HG02623 (cell line): ENCODE data around the gene TMEM63A.
"Not testable (repeated sequence)": the region's sequence is repeated elsewhere in the genome, so short reads cannot be mapped to it uniquely, and the experiment has no call there.

Experiments used
- ATAC-seq: cut with Tn5 transposase; IDR thresholded peaks from one replicate; pipeline ENCODE4 v1.9.1; 2021; ENCODE audit warnings: moderate library complexity; ENCODE audit not compliant: unreplicated experiment

Gene TMEM63A

DNA sequence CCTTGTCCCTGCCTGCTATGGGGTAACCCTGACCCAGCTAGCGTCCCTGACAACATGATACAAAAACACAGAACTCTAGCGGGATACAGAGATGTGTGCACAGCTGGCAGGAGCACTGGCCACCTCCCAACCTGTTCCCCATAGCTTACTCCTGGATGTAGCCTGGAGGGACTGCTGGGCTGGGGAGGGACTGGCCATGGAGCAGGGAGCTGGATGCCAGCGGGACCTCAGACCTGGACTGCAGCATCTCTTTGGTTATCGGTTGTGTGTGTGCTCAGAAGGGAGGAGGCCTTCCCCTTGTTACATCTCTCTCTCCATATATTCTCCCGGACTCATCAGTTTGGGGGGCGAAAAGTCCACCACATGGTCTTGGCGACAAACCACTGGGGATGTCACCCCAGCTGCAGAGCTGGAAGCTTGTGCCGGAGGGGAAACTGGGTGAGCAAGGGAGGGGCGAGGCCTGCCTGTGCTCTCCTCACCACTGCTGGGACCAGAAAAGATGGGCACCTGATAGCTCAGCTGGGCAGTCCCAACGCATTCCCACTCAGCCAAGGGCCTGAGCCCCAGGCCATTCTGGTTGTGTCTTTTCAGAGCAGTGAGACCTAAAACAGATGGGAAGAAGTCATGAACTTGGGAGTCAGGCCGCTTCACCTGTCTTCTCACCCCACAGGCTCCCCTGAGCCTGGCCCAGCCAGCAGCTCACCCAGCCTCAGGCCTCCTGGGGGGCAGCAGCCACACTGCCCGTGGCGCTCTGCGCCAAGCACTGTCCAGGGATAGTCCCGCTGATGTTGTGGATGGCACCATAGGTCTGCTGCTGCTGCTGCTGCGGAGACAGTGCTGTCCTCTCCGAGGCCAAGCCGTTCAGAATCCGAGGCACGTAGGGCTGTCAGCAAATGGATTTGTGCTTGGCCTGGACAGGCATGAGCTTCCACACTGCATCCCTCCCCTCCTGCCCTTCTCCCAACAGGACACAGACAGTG lies 35.6 kb downstream of the TMEM63A start:
- ATAC-seq, result no peak

DNA sequence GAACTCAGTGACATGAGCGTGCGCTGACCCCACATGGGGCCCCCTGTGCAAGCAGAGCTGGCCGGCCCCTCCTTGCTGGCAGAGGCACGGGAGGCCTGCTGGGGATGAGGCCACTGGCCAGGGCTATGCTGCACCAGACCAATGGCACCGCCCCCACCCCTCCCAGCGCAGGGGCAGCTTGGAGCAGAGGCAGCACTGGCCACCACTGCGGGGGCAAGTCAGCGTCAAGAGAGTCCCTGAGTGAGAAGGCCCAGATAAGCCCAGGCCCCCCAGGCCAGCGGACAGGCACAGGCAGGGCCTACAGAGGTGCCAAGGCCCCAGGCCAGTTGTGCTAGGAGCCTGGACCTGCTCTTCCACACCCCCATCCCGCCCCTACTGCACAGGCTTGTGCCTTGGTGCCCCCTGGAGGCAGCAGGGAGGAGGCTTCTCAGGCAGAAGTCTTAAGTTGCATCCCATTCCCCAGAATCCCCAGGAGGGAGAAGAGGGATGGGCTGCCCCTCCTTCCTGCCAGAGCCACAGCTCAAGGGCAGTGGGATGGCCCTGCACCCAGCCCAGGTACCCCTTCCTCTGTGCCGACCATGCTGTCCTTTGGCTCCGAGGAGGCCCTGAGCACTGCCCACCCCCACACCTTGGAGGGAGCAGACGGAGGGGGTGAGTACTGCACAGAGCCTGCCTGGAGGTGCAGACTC lies 36.5 kb downstream of the TMEM63A start:
- ATAC-seq, result no peak

GRCh38 chr1:225845097-225845496 lies 37.1 kb downstream of the TMEM63A start:
- no peak for ATAC-seq

GRCh38 chr1:225844236-225845061 lies 37.7 kb downstream of the TMEM63A start:
- ATAC-seq, result no peak

DNA sequence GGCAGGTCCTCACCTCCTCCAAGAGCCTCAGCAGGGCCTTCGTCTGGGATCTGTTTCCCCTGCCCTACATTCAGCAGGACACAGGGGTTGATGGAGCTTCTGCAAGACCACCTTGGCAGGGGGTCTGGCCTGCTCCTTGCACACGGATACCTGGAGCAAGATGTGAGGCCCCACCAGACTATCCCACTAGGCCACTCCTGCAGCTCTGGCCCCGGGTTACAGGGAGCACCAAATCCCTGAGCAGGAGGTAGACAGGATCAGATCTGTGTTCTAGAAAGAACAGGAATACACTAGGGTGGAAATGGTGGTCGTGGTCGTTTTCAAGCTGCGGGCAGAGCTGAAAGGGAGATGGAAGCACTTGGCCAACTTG lies 38.8 kb downstream of the TMEM63A start:
- ATAC-seq, result no peak

GRCh38 chr1:225842788-225843425 lies 39.3 kb downstream of the TMEM63A start:
- ATAC-seq, result no peak

DNA sequence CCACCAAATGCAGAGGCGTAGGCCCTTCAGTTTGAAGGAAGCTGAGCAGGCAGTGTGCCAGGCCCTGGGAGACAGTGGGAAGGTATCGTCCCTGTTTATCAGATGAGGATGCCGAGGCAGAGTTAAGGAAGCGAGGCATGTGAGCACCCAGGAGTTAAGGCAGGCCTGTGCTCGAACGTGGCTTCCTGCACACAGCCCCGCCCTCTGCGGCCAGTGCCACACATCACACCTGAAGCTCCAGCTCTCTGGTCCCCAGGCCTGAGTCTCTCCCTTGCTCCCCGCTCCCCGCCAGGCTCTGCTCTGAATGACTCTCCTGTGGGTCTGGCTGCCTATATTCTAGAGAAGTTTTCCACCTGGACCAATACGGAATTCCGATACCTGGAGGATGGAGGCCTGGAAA lies 40.1 kb downstream of the TMEM63A start:
- no peak for ATAC-seq

DNA sequence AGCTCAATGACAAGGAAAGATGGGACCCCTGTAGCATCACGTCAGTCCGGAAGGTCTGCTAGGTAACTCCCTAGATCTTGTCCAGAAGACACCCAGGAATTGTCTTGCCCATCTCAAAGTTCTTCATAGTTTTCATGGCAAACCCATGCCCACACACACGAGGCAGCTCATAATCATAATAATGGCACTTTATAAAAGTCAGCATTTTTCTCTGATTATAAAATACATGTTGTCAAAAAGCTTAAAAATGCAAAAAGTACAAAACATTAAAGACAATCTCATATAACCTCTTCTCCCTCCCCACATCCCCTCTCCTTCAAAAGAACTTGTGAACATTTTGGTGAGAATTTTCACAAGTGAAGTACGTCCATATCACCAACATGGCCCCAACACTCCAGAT lies 41.5 kb downstream of the TMEM63A start:
- ATAC-seq, result no peak

DNA sequence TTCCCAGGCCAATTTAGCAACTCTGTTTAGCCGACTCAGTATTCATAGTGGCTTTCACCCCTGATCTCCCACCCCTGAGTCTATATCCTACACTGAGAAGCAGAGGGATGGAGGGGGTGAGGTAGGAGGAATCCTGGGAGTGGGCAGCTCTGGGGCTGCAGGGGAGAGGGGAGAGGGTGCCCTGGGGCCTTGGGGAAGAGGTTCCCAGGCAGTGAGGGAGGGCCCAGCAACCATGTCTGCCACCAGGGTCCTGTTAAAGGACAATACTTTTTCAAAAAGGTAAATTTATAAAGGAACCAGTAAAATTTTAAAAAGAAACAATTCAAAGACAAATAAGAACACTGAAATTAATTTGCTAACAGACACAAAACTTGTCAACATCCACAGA lies 42.0 kb downstream of the TMEM63A start:
- ATAC-seq, result no peak

- no peak for ATAC-seq
Measured at GRCh38 chr1:225838793-225839192, 43.4 kb downstream of the TMEM63A start.

DNA sequence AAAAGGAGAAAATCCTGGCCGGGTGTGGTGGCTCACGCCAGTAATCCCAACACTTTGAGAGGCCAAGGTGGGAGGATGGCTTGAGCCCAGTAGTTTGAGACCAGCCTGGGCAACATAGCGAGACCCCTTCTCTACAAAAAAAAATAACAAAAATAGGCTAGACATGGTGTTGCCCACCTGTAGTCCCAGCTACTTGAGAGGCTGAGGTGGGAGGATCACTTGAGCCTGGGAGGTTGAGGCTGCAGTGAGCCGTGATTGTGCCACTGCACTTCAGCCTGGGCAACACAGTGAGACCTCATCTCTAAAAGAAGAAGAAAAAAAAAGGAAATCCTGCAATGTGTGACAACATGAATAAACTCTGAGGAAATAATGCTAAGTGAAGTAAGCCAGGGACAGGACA lies 45.9 kb downstream of the TMEM63A start:
- ATAC-seq, result not testable (repeated sequence)

DNA sequence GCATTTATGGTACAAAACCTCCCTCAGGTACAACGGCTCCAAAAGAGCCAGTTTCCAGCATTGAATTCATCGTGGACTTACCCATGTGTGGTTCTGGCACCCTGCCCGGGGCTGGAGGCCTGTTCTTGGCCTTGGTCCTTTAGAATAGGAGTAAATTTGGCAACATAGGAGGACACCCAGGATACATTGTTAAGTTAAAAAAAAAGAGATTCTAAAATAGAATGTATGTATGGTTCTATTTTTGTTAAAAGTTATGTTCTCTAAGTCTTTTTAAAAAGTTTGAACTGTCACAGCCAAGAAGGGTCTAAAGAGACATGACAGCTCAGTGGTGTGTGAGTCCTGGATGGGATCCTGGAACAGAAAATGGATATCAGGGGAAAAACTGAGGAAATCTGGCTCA lies 46.3 kb downstream of the TMEM63A start:
- ATAC-seq, result no peak

GRCh38 chr1:225834417-225835329 lies 47.5 kb downstream of the TMEM63A start:
- no peak for ATAC-seq

- ATAC-seq, result no peak
Measured at GRCh38 chr1:225830841-225831240, 51.3 kb downstream of the TMEM63A start.

DNA sequence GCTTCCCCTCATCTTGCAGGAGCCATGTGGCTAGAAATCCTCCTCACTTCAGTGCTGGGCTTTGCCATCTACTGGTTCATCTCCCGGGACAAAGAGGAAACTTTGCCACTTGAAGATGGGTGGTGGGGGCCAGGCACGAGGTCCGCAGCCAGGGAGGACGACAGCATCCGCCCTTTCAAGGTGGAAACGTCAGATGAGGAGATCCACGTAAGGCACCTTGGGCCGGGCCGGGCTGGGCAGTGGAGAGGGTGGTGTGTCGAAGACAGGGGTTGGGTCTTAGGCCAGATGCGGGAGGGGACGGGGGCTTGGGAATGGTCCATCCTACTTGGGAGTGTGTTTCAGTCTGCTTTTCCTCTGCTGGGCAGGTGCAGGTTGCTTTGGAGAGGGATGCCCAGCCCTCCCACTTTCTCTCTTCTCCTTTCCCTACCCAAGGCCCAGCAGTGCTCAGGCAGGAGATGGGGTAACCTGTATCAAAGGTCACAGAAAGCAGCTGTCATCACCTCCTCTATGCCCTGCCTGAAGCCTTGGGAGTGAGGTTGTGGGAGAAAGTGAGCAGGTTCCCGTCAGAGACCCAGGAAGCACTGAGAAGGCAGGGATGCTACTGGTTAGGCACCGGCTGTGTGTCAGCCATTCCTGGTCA lies 53.4 kb downstream of the TMEM63A start:
- no peak for ATAC-seq

DNA sequence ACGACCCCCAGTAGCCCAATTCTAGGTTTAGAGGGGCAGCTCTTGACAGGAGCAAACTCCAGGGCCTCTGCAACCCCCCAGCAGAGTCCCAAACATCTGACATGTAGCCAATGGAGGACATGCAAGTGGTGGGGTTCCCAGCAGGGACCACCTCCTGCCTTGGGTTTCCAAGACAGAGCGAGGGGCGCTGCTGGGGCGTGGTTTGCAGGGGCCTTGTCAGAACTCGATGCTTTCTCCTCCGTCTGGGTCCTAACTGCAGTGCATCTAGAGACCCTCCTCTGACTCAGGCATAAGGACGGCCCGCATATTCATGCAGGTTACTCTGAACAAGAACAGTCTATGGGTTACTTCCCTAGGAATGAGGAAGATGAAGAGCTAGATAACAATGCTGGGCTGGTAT lies 55.1 kb downstream of the TMEM63A start:
- no peak for ATAC-seq

GRCh38 chr1:225825607-225826007 lies 56.6 kb downstream of the TMEM63A start:
- ATAC-seq, result no peak

GRCh38 chr1:225825078-225825477 lies 57.1 kb downstream of the TMEM63A start:
- ATAC-seq, result no peak

DNA sequence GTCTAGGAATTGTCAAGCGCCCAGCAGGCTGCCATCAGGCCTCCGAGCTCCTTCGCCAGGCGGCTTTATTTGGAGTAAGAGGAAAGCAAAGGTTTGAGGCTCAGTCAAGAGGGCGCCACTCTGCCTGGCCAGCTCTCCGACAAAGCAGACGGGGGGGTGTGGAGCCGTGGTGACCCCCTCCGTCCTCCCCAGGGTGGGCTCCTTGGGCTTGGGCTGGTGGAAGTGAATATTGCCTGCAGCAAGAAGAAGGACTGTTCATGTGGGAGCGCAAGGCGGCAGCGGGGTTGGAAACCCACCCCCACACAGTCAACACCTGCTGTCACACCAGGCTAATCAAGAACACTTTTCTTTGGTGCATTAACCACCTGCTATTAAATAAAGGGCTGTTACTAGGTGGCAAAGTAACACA lies 57.6 kb downstream of the TMEM63A start:
- ATAC-seq, result no peak
